Colon (tissue), 2 donors: ENCODE data around the gene TNK2.
"Not testable (repeated sequence)": the region's sequence is repeated elsewhere in the genome, so short reads cannot be mapped to it uniquely, and the experiment has no call there.

Experiments
- FAIRE-seq: peaks from 2 replicates; lab custom pipeline; 2012; peaks lifted over from hg19 to GRCh38; lab: Jason Lieb, UNC
- donor health status: control.
- donor health status: control.

The TNK2 gene

DNA sequence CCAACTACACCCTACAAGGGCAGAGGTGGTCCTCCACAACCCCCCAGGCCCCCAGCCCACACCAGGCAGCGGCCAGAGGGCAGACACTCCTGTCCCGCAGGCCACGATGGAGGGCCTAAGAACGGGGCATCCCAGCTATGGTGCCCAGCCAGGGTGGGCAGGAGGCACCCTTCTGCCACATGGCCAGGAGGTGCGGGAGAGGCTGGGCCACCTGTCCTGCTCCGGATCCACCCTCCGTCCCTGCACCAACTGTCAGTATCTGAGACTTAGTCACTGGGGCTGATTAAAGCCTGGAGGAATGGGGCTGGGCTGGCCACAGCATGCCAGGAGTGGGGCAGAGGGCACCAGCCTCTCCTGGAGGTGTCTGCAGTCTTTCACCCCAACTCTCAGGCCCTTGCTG lies 37.9 kb downstream of the TNK2 start:
- no peak for FAIRE-seq

GRCh38 chr3:195869413-195870001 lies 38.8 kb downstream of the TNK2 start:
- no peak for FAIRE-seq

- FAIRE-seq, result no peak
Measured at GRCh38 chr3:195868866-195869412, 39.4 kb downstream of the TNK2 start.

GRCh38 chr3:195868336-195868865 lies 40.0 kb downstream of the TNK2 start:
- FAIRE-seq, result no peak

DNA sequence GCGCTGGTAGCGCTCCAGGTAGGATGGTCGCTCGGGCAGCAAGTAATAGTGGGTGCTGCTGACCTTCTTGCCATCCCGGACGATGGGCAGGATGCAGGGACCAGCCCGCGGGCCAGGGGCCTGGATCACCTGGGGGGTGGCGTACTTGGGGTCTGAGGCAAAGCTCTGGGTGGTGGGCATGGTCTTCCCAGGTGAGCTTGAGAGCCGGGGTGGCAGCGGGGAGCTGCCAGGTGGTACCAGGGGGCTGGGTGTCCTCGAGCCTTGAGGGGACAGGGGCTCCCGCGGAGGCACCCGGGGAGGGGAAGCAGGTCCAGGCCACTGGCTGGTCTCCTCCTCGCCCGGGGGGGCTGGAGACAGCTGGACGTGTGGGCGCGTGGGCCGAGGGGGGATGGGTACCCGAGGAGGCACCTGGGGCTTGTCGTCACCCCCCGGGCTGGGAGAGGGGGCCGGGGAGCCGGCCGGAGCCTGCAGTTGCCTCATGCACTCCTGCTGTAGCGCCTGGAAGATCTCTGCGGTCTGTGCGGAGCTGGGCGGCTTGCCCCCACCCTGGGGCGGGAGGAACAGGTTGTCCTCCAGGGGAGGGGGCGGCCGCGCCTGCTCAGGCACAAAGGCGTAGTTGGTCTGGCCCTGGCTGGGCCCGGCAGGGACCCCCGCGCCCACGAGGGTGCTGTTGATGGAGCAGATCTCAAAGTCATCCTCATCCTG lies 40.6 kb downstream of the TNK2 start:
- FAIRE-seq, result no peak

DNA sequence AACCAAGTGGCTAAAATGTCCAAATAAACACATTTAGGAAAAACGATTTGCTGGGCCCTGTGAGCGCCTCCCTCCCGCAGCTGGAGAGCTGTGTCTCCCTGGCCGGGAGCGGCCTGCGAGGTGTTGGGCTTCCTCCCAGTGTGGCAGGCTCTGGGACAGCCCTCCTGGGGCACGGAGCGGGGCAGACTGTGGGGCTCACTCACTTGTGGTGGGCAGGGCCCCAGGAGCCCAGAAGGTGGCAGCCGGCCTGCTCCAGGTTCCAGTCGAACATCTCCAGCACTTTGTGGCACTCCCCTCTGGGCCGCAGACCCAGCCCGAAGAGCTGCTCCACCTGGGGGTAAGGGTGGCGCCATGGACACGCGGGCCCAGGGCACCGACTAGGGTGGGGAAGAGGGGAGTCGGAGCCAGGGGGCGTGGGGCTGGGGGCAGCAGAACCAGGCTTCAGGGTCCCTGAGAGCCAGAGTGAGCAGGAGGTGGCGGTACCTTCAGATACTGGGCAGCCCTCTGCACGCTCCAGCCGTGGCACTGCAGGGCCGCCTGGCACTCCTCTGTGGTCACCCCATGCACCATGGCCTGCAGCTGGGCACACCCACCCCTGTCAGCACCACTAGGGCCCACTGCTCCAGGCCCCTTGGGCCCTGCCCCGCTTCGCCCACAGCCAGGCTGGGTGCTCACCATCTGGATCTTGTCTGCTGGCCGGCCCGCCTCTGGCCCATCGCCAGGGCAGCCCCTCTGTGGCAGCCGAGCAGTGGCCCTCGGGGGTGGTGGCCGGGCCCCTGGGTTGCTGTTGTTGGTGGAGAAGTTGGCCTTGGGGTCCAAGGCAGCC lies 41.5 kb downstream of the TNK2 start:
- FAIRE-seq, result no peak

GRCh38 chr3:195865752-195866151 lies 42.6 kb downstream of the TNK2 start:
- no peak for FAIRE-seq

GRCh38 chr3:195863121-195864061 lies 45.0 kb downstream of the TNK2 start:
- FAIRE-seq, result no peak

DNA sequence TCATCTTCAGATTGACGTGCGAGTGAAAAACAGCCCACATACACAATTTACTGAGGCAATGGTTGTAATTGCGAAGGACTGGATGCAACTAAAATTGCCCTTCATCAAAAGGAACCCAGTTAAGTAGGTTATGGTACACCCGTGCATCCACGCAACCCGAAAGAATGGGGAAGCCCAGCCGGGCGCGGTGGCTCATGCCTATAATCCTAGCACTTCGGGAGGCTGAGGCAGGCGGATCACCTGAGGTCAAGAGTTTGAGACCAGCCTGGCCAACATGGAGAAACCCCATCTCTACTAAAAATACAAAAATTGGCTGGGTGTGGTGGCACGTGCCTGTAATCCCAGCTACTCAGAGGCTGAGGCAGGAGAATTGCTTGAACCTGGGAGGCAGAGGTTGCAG lies 46.0 kb downstream of the TNK2 start:
- FAIRE-seq, result not testable (repeated sequence)

DNA sequence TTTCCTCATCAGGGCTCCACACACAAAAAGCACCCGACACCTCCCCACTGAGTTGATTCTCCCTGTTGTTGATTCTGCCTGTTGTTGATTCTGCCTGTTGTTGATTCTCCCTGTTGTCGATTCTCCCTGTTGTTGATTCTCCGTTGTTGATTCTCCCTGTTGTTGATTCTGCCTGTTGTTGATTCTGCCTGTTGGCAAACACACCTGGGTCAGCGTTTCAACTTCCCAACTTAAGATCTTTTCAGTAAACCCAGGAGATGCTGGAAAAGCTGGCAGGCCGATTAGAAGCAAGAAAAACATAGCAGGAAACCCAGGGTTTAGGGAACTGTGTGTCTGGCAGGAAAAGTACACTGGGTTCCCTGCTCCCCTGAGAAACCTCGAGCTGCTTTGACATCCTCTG lies 47.9 kb downstream of the TNK2 start:
- FAIRE-seq, result no peak

GRCh38 chr3:195859846-195860411 lies 48.4 kb downstream of the TNK2 start:
- FAIRE-seq, result no peak

DNA sequence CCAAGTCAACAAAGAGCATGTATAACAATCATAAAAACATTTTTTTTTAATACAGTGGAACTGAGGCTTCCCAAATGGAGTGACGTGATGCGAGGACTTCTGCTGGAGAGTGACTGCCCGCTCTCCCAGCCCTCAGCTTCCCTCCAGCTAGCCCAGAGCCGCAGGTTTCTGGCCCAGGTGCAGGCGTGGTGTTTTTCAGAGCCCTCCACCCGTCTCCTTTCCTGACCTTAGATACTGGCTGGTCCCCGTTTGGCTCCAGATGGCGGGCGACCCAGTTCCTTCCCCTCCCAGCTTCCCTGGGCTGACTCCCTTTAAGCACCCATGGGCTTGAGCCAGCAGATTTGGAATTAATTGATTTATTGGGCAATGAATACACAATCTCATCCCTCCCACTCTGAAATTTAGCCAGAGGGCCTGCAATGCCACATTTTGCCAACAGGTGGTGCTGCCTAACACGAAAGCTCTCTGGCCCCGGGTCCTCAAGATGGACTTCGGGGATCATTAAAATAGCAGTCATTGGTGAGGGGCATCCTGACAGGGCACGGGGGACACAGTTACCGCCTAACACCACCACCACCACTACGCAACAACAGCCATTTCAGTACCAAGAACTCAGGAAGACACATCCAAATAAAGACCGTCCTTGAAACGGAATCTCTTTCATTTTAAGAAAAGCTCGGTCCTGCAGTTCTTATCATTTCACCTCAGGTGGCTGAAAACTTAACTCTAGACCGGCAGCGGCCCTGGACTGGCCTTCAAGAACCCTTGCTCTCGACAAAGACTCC lies 49.1 kb downstream of the TNK2 start:
- FAIRE-seq, result no peak

DNA sequence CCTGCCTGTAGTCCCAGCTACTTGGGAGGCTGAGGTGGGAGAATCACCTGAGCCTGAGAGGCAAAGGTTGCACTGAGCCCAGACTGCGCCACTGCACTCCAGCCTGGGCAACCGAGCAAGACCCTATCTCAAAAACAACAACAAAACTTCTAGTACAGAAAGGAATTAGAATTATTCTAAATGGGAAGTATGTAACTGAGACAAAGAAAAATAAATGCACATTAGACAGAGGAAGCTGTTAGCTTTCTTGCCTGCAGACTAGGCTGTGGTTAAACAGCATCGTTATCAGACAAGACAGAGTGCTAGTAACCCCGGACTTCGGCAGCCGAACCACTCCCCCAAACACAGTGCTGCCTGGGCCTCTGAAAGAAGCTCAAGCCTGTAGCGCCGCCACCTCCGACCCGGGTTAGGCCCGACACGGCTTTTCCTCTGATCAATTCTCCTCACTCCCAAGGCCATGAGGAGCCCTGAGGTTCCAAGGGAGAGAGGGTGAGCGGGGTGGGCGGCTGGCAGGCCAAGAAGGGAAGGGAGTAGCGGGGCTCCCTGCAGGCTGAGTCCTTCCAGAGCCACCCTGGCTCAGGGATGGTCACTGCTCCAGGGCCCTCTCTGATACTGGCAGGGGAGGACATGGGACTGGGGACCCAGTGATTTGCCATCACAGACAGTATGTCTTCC lies 51.8 kb downstream of the TNK2 start:
- no peak for FAIRE-seq

DNA sequence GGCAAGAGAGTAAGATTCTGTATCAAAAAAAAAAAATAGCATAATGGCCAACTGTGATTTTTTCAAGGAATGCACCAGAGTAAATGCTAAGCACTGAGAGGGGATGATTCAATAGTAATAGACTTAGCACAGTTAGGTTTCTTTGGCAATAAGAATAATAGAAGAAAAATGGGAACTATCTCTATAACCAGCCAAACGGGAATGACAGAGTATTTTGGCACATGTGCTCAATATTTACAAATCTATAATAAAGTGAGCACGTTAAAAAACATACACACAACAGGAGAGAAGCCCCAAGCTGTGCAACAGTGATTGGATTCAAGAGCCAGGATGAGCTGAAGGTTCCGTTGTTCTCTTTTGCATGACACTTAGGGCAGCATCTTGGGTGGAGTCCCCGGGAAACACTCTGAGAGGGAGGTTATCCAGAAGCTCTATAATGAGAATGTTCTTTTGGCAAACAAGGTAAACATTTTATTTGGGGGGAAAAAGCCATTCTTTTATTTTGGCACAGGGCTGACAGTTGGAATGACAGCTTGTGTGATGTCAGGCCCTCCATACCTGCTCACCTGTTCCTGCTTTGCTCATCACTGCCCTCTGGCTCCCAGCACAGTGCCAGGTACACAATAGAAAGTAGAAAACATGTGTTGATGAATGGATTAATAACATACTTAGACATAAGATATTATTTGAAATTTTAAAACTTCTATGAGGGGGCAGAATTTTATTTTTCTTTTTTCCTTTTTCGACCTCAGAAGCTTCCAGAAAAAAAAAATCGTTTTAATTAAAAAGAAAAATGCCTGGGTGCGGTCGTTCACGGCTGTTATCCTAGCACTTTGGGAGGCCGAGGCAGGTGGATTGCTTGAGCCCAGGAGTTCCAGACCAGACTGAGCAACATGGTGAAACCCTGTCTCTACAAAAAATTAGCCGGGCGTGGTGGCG lies 52.6 kb downstream of the TNK2 start:
- no peak for FAIRE-seq

GRCh38 chr3:195854628-195855294 lies 53.6 kb downstream of the TNK2 start:
- no peak for FAIRE-seq

- no peak for FAIRE-seq
Measured at GRCh38 chr3:195853996-195854395, 54.4 kb downstream of the TNK2 start.

DNA sequence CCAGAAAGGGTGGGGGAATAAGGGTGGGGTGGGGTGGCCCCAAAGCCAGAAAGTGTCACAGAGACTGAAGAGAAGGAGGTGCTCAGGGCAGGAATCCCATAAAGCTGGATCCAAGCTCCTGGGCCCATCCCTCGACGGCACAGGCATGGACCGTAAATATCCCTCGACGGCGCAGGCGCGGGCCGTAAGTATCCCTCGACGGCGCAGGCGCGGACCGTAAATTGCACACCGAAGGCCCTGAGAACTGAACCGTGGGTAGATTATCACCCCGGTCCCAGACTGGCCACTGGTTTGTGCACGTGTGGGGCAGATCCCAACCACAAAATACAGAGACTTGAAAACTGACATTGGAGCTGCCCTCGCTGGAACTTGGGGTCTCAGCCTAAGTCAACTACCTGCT lies 55.3 kb downstream of the TNK2 start:
- no peak for FAIRE-seq
